Hepatocyte (in vitro differentiated cells): Measurements from ENCODE around the gene COL7A1. TPM values are rescaled to one million over a fixed set of nuclear protein-coding genes. Genes with fewer than 3 reads are reported as not detected.

ENCODE experiments used
- DNase-seq: peaks from one replicate; pipeline ENCODE4 v3.0.0-alpha.2; 2016; ENCODE audit warnings: low spot score
- H2AFZ ChIP-seq: fragments of 200-600 bp; sonication (generic); 2 replicates; pipeline ENCODE4 v1.6.0; 2016; ENCODE audit warnings: antibody characterized with exemption, mild to moderate bottlenecking
- H3K27ac ChIP-seq: fragments of 200-600 bp; sonication (generic); 2 replicates; pipeline ENCODE4 v1.5.1; 2016; ENCODE audit warnings: mild to moderate bottlenecking
- H3K27me3 ChIP-seq: fragments of 200-600 bp; sonication (generic); 2 replicates; pipeline ENCODE4 v1.6.1; 2016
- H3K36me3 ChIP-seq: fragments of 200-600 bp; sonication (generic); replicated peaks from 2 replicates; pipeline ENCODE4 v1.5.1; 2016; ENCODE audit warnings: low read depth; ENCODE audit not compliant: insufficient read depth
- H3K4me1 ChIP-seq: fragments of 200-600 bp; sonication (generic); 2 replicates; pipeline ENCODE4 v1.5.1; 2016; ENCODE audit warnings: mild to moderate bottlenecking, moderate library complexity; ENCODE audit not compliant: insufficient read depth
- H3K4me2 ChIP-seq: fragments of 200-600 bp; sonication (generic); 2 replicates; pipeline ENCODE4 v1.6.0; 2016
- H3K4me3 ChIP-seq: fragments of 200-600 bp; sonication (generic); 2 replicates; pipeline ENCODE4 v1.5.1; 2016; ENCODE audit warnings: mild to moderate bottlenecking
- H3K79me2 ChIP-seq: fragments of 200-600 bp; sonication (generic); 2 replicates; pipeline ENCODE4 v1.6.0; 2017; ENCODE audit warnings: mild to moderate bottlenecking
- H3K9me2 ChIP-seq: fragments of 200-600 bp; sonication (generic); replicated peaks from 2 replicates; pipeline ENCODE4 v1.6.0; 2017; ENCODE audit warnings: mild to moderate bottlenecking; ENCODE audit not compliant: insufficient read depth
- H3K9me3 ChIP-seq: fragments of 200-600 bp; sonication (generic); 2 replicates; pipeline ENCODE4 v1.5.1; 2016; ENCODE audit warnings: low read depth, mild to moderate bottlenecking
- H4K20me1 ChIP-seq: fragments of 200-600 bp; sonication (generic); 2 replicates; pipeline ENCODE4 v1.6.0; 2016; ENCODE audit warnings: mild to moderate bottlenecking; ENCODE audit not compliant: insufficient read depth, poor library complexity, severe bottlenecking
- EZH2 ChIP-seq: fragments of 200-600 bp; sonication (generic); IDR thresholded peaks from 2 replicates; pipeline ENCODE4 v1.6.1; 2016; ENCODE audit warnings: antibody characterized with exemption, mild to moderate bottlenecking, borderline replicate concordance
- EZH2phosphoT487 ChIP-seq: fragments of 200-600 bp; sonication (generic); IDR thresholded peaks from one replicate; pipeline ENCODE4 v1.6.1; 2018; ENCODE audit warnings: antibody characterized with exemption, mild to moderate bottlenecking, low read depth, moderate library complexity; ENCODE audit not compliant: unreplicated experiment, severe bottlenecking
- WGBS: methylation state at CpG from one replicate; pipeline ENCODE4 v1.1.6; 2016; ENCODE audit warnings: low lambda C conversion rate; ENCODE audit errors: missing lambda C conversion rate; 5-methylcytosine and 5-hydroxymethylcytosine counted together
- polyA plus RNA-seq: library from polyadenylated mRNA; unstranded; fragments of >200 nt; fragmentation: Nextera tagmentation; extraction: Ambion mirVana; gene quantifications from 2 replicates; pipeline ENCODE4 v1.2.1, GENCODE V29; 2016
- total RNA-seq: library from RNA; depleted of rRNA; stranded (reverse); fragments of >200 nt; gene quantifications from 2 replicates; pipeline ENCODE4 v1.2.3, GENCODE V29; 2014
- TF ChIP-seq, protein P1 (sequence below): fragments of 200-600 bp; sonication (generic); IDR thresholded peaks from 2 replicates; pipeline ENCODE4 v1.5.1; 2016; ENCODE audit warnings: antibody characterized with exemption, mild to moderate bottlenecking; ENCODE audit not compliant: poor library complexity

COL7A1 gene
- total and polyA plus RNA-seq, 2 experiments from 2014 or later: 17.4 to 19.6 TPM

DNA sequence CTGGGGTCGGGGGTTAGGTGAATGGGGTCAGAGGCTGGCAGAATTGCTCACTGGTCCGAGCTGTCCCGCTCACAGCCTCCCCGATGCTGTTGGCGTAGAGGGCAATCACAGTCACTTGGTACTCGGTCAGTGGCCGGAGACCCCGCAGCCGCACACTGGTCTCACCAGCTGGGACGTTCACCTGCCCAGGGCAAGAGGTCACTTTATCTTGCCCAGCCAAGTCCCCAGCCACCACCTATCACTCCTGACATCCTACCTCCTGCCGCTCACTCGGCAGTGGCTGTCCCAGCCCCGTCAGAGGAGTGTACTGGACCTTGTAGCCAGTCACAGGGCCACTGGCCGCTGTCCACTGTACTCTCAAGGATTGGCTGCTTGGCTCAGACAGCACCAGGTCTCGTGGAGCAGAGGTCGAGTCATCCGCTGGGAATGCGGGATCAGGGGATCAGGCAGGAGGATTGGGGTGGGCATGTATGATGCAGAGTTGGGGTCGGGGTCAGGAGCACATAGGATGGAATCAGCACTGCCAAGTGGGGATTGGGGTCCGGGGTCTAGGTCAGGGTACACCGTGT lies 2.5 kb downstream of the COL7A1 start:
- Histone ChIP-seq H3K4me3 (no peak overlapping the region), H3K27ac (no peak overlapping the region), H3K4me1 (peaks cover 28% of the 10 kb centered on the region), H3K79me2 (no peaks in the 10 kb centered on the region), H3K9me3 (no peaks in the 10 kb centered on the region), H3K9me2 (no peaks in the 10 kb centered on the region), H3K4me2 (no peak overlapping the region), H3K36me3 (no peaks in the 10 kb centered on the region), H4K20me1 (no peaks in the 10 kb centered on the region), H2AFZ (no peak overlapping the region), H3K27me3 (no peaks in the 10 kb centered on the region)
- no peak for TF ChIP-seq EZH2
- TF ChIP-seq, protein P1, sequence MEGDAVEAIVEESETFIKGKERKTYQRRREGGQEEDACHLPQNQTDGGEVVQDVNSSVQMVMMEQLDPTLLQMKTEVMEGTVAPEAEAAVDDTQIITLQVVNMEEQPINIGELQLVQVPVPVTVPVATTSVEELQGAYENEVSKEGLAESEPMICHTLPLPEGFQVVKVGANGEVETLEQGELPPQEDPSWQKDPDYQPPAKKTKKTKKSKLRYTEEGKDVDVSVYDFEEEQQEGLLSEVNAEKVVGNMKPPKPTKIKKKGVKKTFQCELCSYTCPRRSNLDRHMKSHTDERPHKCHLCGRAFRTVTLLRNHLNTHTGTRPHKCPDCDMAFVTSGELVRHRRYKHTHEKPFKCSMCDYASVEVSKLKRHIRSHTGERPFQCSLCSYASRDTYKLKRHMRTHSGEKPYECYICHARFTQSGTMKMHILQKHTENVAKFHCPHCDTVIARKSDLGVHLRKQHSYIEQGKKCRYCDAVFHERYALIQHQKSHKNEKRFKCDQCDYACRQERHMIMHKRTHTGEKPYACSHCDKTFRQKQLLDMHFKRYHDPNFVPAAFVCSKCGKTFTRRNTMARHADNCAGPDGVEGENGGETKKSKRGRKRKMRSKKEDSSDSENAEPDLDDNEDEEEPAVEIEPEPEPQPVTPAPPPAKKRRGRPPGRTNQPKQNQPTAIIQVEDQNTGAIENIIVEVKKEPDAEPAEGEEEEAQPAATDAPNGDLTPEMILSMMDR: no peak
- no peak for TF ChIP-seq EZH2phosphoT487
- no peak for DNase-seq
- WGBS: 92% methylated on average over 20 of the region's 21 CpGs

DNA sequence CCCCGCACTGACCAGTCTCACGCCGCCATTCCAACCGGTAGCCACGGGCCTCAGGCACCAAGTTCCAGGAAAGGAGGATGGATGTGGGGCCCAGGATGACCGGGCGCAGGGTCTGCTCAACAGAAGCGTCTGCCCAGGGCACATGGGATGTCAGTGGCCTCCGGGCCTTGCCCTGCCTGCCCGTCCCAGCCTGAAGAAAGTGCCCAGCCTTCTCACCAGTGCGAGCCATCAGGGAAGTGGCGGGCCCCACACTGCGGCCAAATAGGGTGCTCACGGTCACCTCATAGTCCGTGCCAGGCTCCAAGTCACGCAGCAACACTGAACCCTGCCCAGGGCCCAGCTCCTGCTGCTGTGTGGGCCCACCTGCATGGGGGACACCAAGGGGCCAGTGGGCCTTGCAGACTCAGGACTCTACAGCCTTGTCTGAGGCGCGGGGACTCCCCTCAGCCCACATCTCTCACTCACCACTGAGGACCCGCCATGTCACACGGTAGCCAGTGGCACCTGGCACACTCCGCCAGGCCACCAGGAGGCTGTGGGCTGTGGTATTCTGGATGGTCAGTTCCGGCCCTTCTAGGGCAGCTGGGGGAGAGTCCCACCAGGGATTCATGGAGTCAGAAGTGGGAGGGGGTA lies 3.1 kb downstream of the COL7A1 start:
- H3K9me3 ChIP-seq: no peaks in the 10 kb centered on the region
- no peaks in the 10 kb centered on the region for H3K9me2 ChIP-seq
- DNase-seq: no peak
- no peak overlapping the region for H3K27ac ChIP-seq
- no peaks in the 10 kb centered on the region for H3K36me3 ChIP-seq
- H4K20me1 ChIP-seq: no peaks in the 10 kb centered on the region
- H2AFZ ChIP-seq: no peak overlapping the region
- no peaks in the 10 kb centered on the region for H3K27me3 ChIP-seq
- H3K4me1 ChIP-seq: peaks cover 22% of the 10 kb centered on the region
- TF ChIP-seq, protein P1: no peak
- TF ChIP-seq EZH2 (no peak), EZH2phosphoT487 (no peak)
- WGBS: 95% methylated on average over 22 of the region's 22 CpGs
- no peak overlapping the region for H3K4me3 ChIP-seq
- no peaks in the 10 kb centered on the region for H3K79me2 ChIP-seq
- H3K4me2 ChIP-seq: no peak overlapping the region

DNA sequence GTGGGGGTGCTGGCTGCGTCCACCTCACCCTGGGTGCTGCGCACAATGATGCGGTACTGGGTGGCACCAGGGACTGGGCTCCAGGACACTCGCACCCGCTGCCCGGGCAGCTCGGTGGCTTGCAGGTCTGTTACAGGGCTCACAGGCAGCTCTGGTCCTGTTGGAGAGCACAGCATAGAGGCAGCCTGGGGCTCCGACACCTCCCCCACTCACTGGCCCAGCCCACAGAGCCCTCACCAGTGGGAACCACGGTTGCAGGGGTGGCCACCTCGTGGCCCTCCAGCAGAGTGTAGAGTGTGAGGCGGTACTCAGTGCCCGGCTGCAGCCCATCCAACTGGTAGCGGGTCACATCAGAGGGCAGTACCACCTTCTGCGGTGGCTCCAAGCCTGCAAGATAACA lies 3.7 kb downstream of the COL7A1 start:
- 95% methylated on average over 14 of the region's 14 CpGs for WGBS
- no peak overlapping the region for H2AFZ ChIP-seq
- no peaks in the 10 kb centered on the region for H3K36me3 ChIP-seq
- H3K4me2 ChIP-seq: no peak overlapping the region
- no peaks in the 10 kb centered on the region for H3K9me2 ChIP-seq
- no peaks in the 10 kb centered on the region for H3K27me3 ChIP-seq
- no peaks in the 10 kb centered on the region for H4K20me1 ChIP-seq
- TF ChIP-seq, protein P1: no peak
- TF ChIP-seq EZH2 (no peak), EZH2phosphoT487 (no peak)
- H3K9me3 ChIP-seq: no peaks in the 10 kb centered on the region
- no peak for DNase-seq
- H3K79me2 ChIP-seq: no peaks in the 10 kb centered on the region
- no peak overlapping the region for H3K4me3 ChIP-seq
- no peak overlapping the region for H3K27ac ChIP-seq
- peaks cover 18% of the 10 kb centered on the region for H3K4me1 ChIP-seq
